HUES48 (cell line): Measurements from ENCODE around the gene SLC24A4.

Source experiments
- H3K27ac ChIP-seq: one replicate; pipeline ENCODE4 v1.7.0; 2013; ENCODE audit warnings: low read depth, low read length, inconsistent platforms
- H3K27me3 ChIP-seq: 2 replicates; pipeline ENCODE4 v1.6.1; 2013; ENCODE audit warnings: mild to moderate bottlenecking, low read length; ENCODE audit not compliant: control insufficient read depth, insufficient read depth
- H3K36me3 ChIP-seq: 2 replicates; pipeline ENCODE4 v1.6.1; 2013; ENCODE audit warnings: low read length; ENCODE audit not compliant: control insufficient read depth, insufficient read depth
- H3K4me1 ChIP-seq: 2 replicates; pipeline ENCODE4 v1.6.1; 2013; ENCODE audit warnings: mild to moderate bottlenecking, low read length; ENCODE audit not compliant: control insufficient read depth, insufficient read depth
- H3K4me3 ChIP-seq: 2 replicates; pipeline ENCODE4 v1.5.1; 2013; ENCODE audit warnings: mild to moderate bottlenecking, low read depth, low read length
- H3K9ac ChIP-seq: 2 replicates; pipeline ENCODE4 v1.6.1; 2013; ENCODE audit warnings: mild to moderate bottlenecking, low read depth, low read length, moderate library complexity
- H3K9me3 ChIP-seq: 2 replicates; pipeline ENCODE4 v1.6.1; 2013; ENCODE audit warnings: low read length; ENCODE audit not compliant: control insufficient read depth, insufficient read depth

The SLC24A4 gene

GRCh38 chr14:92466059-92466458 is 143.1 kb downstream of the SLC24A4 start:
- Histone ChIP-seq H3K9me3 (no peaks in the 10 kb centered on the region), H3K36me3 (no peaks in the 10 kb centered on the region), H3K27ac (no peak overlapping the region), H3K27me3 (no peaks in the 10 kb centered on the region), H3K9ac (no peak overlapping the region), H3K4me3 (no peak overlapping the region), H3K4me1 (peaks cover 6% of the 10 kb centered on the region)

GRCh38 chr14:92469515-92469914 is 146.6 kb downstream of the SLC24A4 start:
- Histone ChIP-seq H3K27me3 (no peaks in the 10 kb centered on the region), H3K4me3 (no peak overlapping the region), H3K9ac (no peak overlapping the region), H3K36me3 (no peaks in the 10 kb centered on the region), H3K4me1 (peaks cover 17% of the 10 kb centered on the region), H3K27ac (no peak overlapping the region), H3K9me3 (no peaks in the 10 kb centered on the region)

- no peak overlapping the region for H3K9ac ChIP-seq
- H3K4me1 ChIP-seq: peaks cover 17% of the 10 kb centered on the region
- H3K36me3 ChIP-seq: no peaks in the 10 kb centered on the region
- no peaks in the 10 kb centered on the region for H3K27me3 ChIP-seq
- H3K4me3 ChIP-seq: no peak overlapping the region
- no peaks in the 10 kb centered on the region for H3K9me3 ChIP-seq
- no peak overlapping the region for H3K27ac ChIP-seq
These were observed 147.2 kb downstream of the SLC24A4 start for GRCh38 chr14:92470215-92470614.

DNA sequence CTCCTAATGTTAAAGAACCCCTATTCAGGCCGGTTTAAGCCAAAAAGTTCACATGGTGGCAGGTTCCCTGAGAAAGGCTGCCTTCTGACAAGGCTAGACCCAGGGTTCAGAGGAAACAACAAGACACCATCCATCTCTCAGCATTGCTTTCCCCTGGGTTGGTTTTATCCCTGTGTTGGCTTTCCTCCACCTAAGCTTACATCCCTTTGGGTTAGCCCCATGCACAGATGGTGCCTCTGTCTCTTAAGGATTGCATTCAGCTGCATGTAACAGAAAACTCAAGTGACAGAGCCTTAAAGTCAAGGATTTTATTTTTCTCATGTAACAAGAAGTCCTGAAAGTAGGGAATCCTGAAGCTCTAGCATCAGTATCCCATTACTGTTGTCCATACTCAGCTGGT is 147.8 kb downstream of the SLC24A4 start:
- Histone ChIP-seq H3K27ac (peak overlapping the region; percentile 92), H3K27me3 (no peaks in the 10 kb centered on the region), H3K4me1 (peaks cover 17% of the 10 kb centered on the region), H3K9ac (no peak overlapping the region), H3K4me3 (no peak overlapping the region), H3K9me3 (no peaks in the 10 kb centered on the region), H3K36me3 (no peaks in the 10 kb centered on the region)

- Histone ChIP-seq H3K4me3 (no peak overlapping the region), H3K27me3 (no peaks in the 10 kb centered on the region), H3K27ac (peak overlapping the region; percentile 92), H3K4me1 (peaks cover 17% of the 10 kb centered on the region), H3K36me3 (no peaks in the 10 kb centered on the region), H3K9ac (no peak overlapping the region), H3K9me3 (no peaks in the 10 kb centered on the region)
These were observed 149.0 kb downstream of the SLC24A4 start for GRCh38 chr14:92471919-92472318.

GRCh38 chr14:92472860-92473259 is 149.9 kb downstream of the SLC24A4 start:
- Histone ChIP-seq H3K4me1 (peaks cover 17% of the 10 kb centered on the region), H3K27ac (no peak overlapping the region), H3K4me3 (no peak overlapping the region), H3K27me3 (no peaks in the 10 kb centered on the region), H3K9ac (no peak overlapping the region), H3K36me3 (no peaks in the 10 kb centered on the region), H3K9me3 (no peaks in the 10 kb centered on the region)

- no peak overlapping the region for H3K27ac ChIP-seq
- H3K27me3 ChIP-seq: no peaks in the 10 kb centered on the region
- no peaks in the 10 kb centered on the region for H3K36me3 ChIP-seq
- H3K9me3 ChIP-seq: no peaks in the 10 kb centered on the region
- peaks cover 17% of the 10 kb centered on the region for H3K4me1 ChIP-seq
- no peak overlapping the region for H3K4me3 ChIP-seq
- no peak overlapping the region for H3K9ac ChIP-seq
These were observed 150.4 kb downstream of the SLC24A4 start for GRCh38 chr14:92473261-92473968.

DNA sequence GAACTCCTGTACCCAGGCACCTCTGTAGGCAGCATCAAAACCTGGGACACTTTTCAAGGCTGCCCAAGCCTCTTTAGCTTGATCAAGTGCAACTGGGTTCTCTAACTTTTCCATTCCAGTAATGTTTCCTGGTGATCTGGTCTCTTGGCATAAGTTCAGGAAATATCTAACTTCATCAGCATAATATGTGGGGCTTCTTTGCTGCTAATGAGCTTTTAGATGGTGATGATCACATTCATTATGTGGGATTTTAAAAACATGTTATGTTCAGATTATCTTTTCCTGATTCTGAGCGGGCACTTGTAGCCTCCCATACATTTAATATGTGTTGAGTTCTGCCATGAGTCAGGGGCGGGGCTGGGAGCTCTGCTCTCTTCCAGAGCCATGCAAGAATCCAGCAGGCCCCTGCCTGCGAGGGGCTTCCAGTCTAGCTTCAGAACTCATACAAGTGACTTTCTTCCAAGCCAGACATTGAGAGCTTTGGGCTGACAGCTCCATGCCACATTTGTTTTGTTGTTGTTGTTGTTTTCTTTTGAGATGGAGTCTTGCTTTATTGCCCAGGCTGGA is 151.1 kb downstream of the SLC24A4 start:
- Histone ChIP-seq H3K9ac (no peak overlapping the region), H3K36me3 (no peaks in the 10 kb centered on the region), H3K27me3 (no peaks in the 10 kb centered on the region), H3K4me1 (peaks cover 17% of the 10 kb centered on the region), H3K9me3 (no peaks in the 10 kb centered on the region), H3K4me3 (no peak overlapping the region), H3K27ac (no peak overlapping the region)

- Histone ChIP-seq H3K9me3 (no peaks in the 10 kb centered on the region), H3K4me1 (peaks cover 17% of the 10 kb centered on the region), H3K27me3 (no peaks in the 10 kb centered on the region), H3K27ac (no peak overlapping the region), H3K9ac (no peak overlapping the region), H3K36me3 (no peaks in the 10 kb centered on the region), H3K4me3 (no peak overlapping the region)
These were observed 152.1 kb downstream of the SLC24A4 start for GRCh38 chr14:92475037-92475436.

- Histone ChIP-seq H3K4me1 (peaks cover 15% of the 10 kb centered on the region), H3K9ac (no peak overlapping the region), H3K9me3 (no peaks in the 10 kb centered on the region), H3K36me3 (no peaks in the 10 kb centered on the region), H3K27ac (no peak overlapping the region), H3K27me3 (no peaks in the 10 kb centered on the region), H3K4me3 (no peak overlapping the region)
These were observed 152.7 kb downstream of the SLC24A4 start for GRCh38 chr14:92475451-92476187.

DNA sequence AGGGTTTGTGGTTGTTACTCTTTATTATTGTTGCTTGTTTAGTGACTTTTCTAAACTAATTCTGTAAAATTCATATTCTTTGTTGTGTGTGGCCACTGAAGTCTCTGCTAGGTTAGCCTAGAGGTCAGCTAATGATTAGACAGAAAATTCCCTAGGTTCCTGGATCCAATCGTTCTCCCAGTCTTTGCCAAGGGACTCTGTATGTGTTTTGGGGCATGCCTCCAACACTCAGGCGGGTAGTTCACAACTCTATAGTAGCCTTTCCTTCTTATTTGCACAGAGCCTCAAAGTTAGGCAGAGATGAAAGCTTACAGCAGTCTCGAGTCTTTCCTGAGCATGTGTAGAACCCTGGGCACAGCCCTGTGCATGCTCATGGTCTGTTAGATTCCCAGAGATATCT is 157.9 kb downstream of the SLC24A4 start:
- Histone ChIP-seq H3K27ac (no peak overlapping the region), H3K36me3 (no peaks in the 10 kb centered on the region), H3K4me1 (no peaks in the 10 kb centered on the region), H3K4me3 (no peak overlapping the region), H3K27me3 (no peaks in the 10 kb centered on the region), H3K9ac (no peak overlapping the region), H3K9me3 (no peaks in the 10 kb centered on the region)
